Measurements from ENCODE around the gene FAM228A. TPM values are rescaled to one million over a fixed set of nuclear protein-coding genes. Genes with fewer than 3 reads are reported as not detected.

FAM228A gene
- total and polyA plus RNA-seq, 2 of the 4 experiments (the other 2 are of a cell fraction), result not detected

- H3K23ac ChIP-seq (ENCODE audit: low read depth, low read length), result no peak overlapping the region
- POLR2A ChIA-PET (ENCODE audit: unreplicated experiment), result no interaction called here
- no peak overlapping the region for H4K91ac ChIP-seq (ENCODE audit: insufficient read depth, low read depth, low read length)
- ATAC-seq (ENCODE audit: low read depth), result no peak; the same call in 1 of the 2 replicates
- dilution Hi-C loops (cut with HindIII; ENCODE audit: low sequenced_read_pairs, unreplicated experiment), result no loop called here
- H3K9me3 ChIP-seq (ENCODE audit: control insufficient read depth, insufficient read depth, low read length), result no peaks in the 10 kb centered on the region
- H2AK5ac ChIP-seq (ENCODE audit: low read depth, low read length), result no peak overlapping the region
- in situ Hi-C loops (cut with MboI; ENCODE audit: low sequenced_read_pairs), result no loop called here
- no peak overlapping the region for H2AK9ac ChIP-seq (replicated peaks; ENCODE audit: low read depth, low read length, poor library complexity)
- H3K4me1 ChIP-seq (ENCODE audit: control insufficient read depth, insufficient read depth, low read length), result no peaks in the 10 kb centered on the region
- no peak overlapping the region for H3K4me3 ChIP-seq (ENCODE audit: insufficient read depth, low read depth, low read length)
- no peak overlapping the region for H3K14ac ChIP-seq (replicated peaks; ENCODE audit: low read depth, low read length)
- no peaks in the 10 kb centered on the region for H3K79me1 ChIP-seq (ENCODE audit: low read depth in 1 of 2, low read length in 2 of 2)
- H3K4me2 ChIP-seq (ENCODE audit: low read depth, low read length), result no peak overlapping the region
- 66% methylated on average over 8 of the region's 19 CpGs; no CpG with 5 or more reads in 1 of the 2 experiments for WGBS, 2 experiments (ENCODE audit: extremely low coverage in 2 of 2, insufficient read length in 1 of 2)
- H4K8ac ChIP-seq (ENCODE audit: low read depth in 2 of 2, low read length in 2 of 2), result no peak overlapping the region
- no peak for DNase-seq
- H3K56ac ChIP-seq (ENCODE audit: extremely low read depth, insufficient read depth, low read length), result no peak overlapping the region
- no peak overlapping the region for H3K27ac ChIP-seq (ENCODE audit: insufficient read depth, low read length)
- no peak overlapping the region for H2BK15ac ChIP-seq (ENCODE audit: low read depth, low read length)
- CTCF ChIA-PET, result interaction anchor here (0.8 kb wide), 2 partner anchors 16 to 18 kb away, joined by 3 read pairs; no protein-coding TSS in a partner anchor
- intact Hi-C loops (cut with micrococcal nuclease), result no loop called here
- no peaks in the 10 kb centered on the region; the same call in 1 of the 2 replicates for H4K20me1 ChIP-seq (ENCODE audit: insufficient read depth, low read length)
- no peak overlapping the region for H2BK5ac ChIP-seq (ENCODE audit: low read depth, low read length, poor library complexity, severe bottlenecking)
- no peak overlapping the region for H2BK20ac ChIP-seq (ENCODE audit: low read depth, low read length)
- no peak overlapping the region for H2BK120ac ChIP-seq (ENCODE audit: low read depth, low read length)
- peaks cover 17% of the 10 kb centered on the region for H3K36me3 ChIP-seq (ENCODE audit: control insufficient read depth, insufficient read depth, low read length)
- H2AFZ ChIP-seq (replicated peaks; ENCODE audit: low read length, poor library complexity), result no peak overlapping the region
- no TSS peak for BruUV-seq (replicated peaks)
- H3K4ac ChIP-seq (ENCODE audit: low read depth, low read length), result no peak overlapping the region
- no peak overlapping the region for H3K9ac ChIP-seq (ENCODE audit: low read depth, low read length)
- H4K5ac ChIP-seq (ENCODE audit: low read depth, low read length), result no peak overlapping the region
- no peaks in the 10 kb centered on the region; the same call in 1 of the 2 replicates for H3K9me1 ChIP-seq (ENCODE audit: insufficient read depth, low read length)
- no peak overlapping the region for H3K18ac ChIP-seq (ENCODE audit: low read depth, low read length)
- TF ChIP-seq SMC3 (IDR thresholded peaks at IDR 0.05; ENCODE audit: low read depth, low read length) (no peak), MAFK (IDR thresholded peaks at IDR 0.05; ENCODE audit: low read depth, low read length) (no peak), FOS (IDR thresholded peaks at IDR 0.05; ENCODE audit: low read depth, low read length) (no peak)
- H3K27me3 ChIP-seq (ENCODE audit: control insufficient read depth, insufficient read depth, low read length), result no peaks in the 10 kb centered on the region
Measured at GRCh38 chr2:24203029-24203786, 28.4 kb downstream of the FAM228A start.
